ENCODE measurements around the gene MYH1. TPM values are rescaled to one million over a fixed set of nuclear protein-coding genes. Genes with fewer than 3 reads are reported as not detected.

Gene MYH1
- total and polyA plus RNA-seq, 9 of the 15 experiments (the other 6 are each of a cell fraction or from before 2014, with no cell fraction given), result not detected

DNA sequence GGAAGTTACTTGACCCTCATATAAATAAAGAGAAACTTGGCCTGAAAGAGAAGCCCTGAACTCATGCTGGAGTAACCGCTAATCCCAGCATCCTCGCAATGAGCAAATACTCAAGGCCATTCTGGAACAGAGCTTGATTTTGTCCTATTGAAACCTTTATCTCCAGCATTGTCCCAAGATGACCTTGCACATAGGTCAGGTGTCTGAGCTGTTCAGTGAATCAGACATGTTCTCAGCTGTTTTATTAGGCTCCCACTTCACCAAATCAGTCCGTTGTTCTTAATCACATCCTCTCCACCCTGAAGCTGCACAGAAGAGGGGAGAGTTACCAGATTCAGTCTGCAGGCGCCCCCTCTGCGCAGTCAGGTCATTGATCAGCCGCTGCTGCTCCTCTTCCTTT lies 9.1 kb upstream of the MYH1 start:
- no peak overlapping the region for H2AFZ ChIP-seq (ENCODE audit: low read depth, low read length)
- FAIRE-seq, result no peak
- H3K9ac ChIP-seq (ENCODE audit: insufficient read depth in 1 of 2, low read depth in 2 of 2, low read length in 2 of 2), result no peak overlapping the region
- BruUV-seq (replicated peaks), result no TSS peak
- DNase-seq (ENCODE audit: extremely low read depth in 1 of 4, low spot score in 3 of 4), result no peak
- in situ Hi-C loops (cut with MboI), result no loop called here
- ChIA-PET CTCF (ENCODE audit: low intra/inter-chr PET ratio) (no interaction called here), POLR2A (no interaction called here)
- no peaks in the 10 kb centered on the region for H3K79me2 ChIP-seq (ENCODE audit: control insufficient read depth, insufficient read depth, low read length)
- H3K9me3 ChIP-seq (replicated peaks; ENCODE audit: control insufficient read depth, insufficient read depth, low read depth, low read length), result no peaks in the 10 kb centered on the region
- no peak overlapping the region for H3K4me3 ChIP-seq
- H3K27ac ChIP-seq (ENCODE audit: extremely low read depth, low read depth, low read length), result no peak overlapping the region
- H3K4me2 ChIP-seq (ENCODE audit: insufficient read depth, low read length), result no peak overlapping the region
- intact Hi-C loops (cut with micrococcal nuclease), result no loop called here
- H3K27me3 ChIP-seq (ENCODE audit: control insufficient read depth in 2 of 2, insufficient read depth in 2 of 2, low read length in 2 of 2), result no peaks in the 10 kb centered on the region
- no peaks in the 10 kb centered on the region for H4K20me1 ChIP-seq (replicated peaks; ENCODE audit: control insufficient read depth, insufficient read depth, low read length)
- no peaks in the 10 kb centered on the region for H3K4me1 ChIP-seq (replicated peaks in 1 of 2; ENCODE audit: control insufficient read depth in 2 of 2, insufficient read depth in 2 of 2, low read length in 2 of 2)
- H3K9me1 ChIP-seq (ENCODE audit: control insufficient read depth, insufficient read depth, low read length), result no peaks in the 10 kb centered on the region
- no peak for TF ChIP-seq CBFA2T3 (IDR thresholded peaks at IDR 0.05)
- no peak for TF ChIP-seq CBFA2T2 (conservative IDR thresholded peaks at IDR 0.05)
- no peak for TF ChIP-seq GTF2E2 (tag; IDR thresholded peaks at IDR 0.05)
- no peak for TF ChIP-seq FOSL1 (tag; conservative IDR thresholded peaks at IDR 0.05)
- TF ChIP-seq ZKSCAN8 (CRISPR knock-in tag; IDR thresholded peaks at IDR 0.05), result no peak
- no peak for TF ChIP-seq BRCA1 (IDR thresholded peaks at IDR 0.05)
- no peak for TF ChIP-seq BRCA1 (CRISPR knock-in tag; IDR thresholded peaks at IDR 0.05)
- H3K36me3 ChIP-seq (ENCODE audit: control insufficient read depth, insufficient read depth, low read length), result no peaks in the 10 kb centered on the region
- WGBS (ENCODE audit: insufficient coverage, low coverage, missing lambda C conversion rate), result 0% methylated on average over 6 of the region's 6 CpGs
- no peak for ATAC-seq

- ATAC-seq (no peak), DNase-seq (ENCODE audit: extremely low read depth in 1 of 4, low spot score in 3 of 4) (no peak), FAIRE-seq (no peak)
- no peak overlapping the region for H3K4me3 ChIP-seq
- in situ Hi-C loops (cut with MboI), result no loop called here
- H3K9me3 ChIP-seq (replicated peaks; ENCODE audit: control insufficient read depth, insufficient read depth, low read depth, low read length), result no peaks in the 10 kb centered on the region
- H3K27ac ChIP-seq (ENCODE audit: extremely low read depth, low read depth, low read length), result no peak overlapping the region
- BruUV-seq (replicated peaks), result no TSS peak
- H3K4me1 ChIP-seq (replicated peaks in 1 of 2; ENCODE audit: control insufficient read depth in 2 of 2, insufficient read depth in 2 of 2, low read length in 2 of 2), result no peaks in the 10 kb centered on the region
- H2AFZ ChIP-seq (ENCODE audit: low read depth, low read length), result no peak overlapping the region
- ChIA-PET POLR2A (no interaction called here), CTCF (ENCODE audit: low intra/inter-chr PET ratio) (no interaction called here)
- no peaks in the 10 kb centered on the region for H3K79me2 ChIP-seq (ENCODE audit: control insufficient read depth, insufficient read depth, low read length)
- intact Hi-C loops (cut with micrococcal nuclease), result no loop called here
- WGBS (ENCODE audit: insufficient coverage, low coverage, missing lambda C conversion rate), result under 1% methylated on average over 11 of the region's 11 CpGs
- H3K27me3 ChIP-seq (ENCODE audit: control insufficient read depth in 2 of 2, insufficient read depth in 2 of 2, low read length in 2 of 2), result no peaks in the 10 kb centered on the region
- no peaks in the 10 kb centered on the region for H3K36me3 ChIP-seq (ENCODE audit: control insufficient read depth, insufficient read depth, low read length)
- no peak overlapping the region for H3K4me2 ChIP-seq (ENCODE audit: insufficient read depth, low read length)
- no peak overlapping the region for H3K9ac ChIP-seq (ENCODE audit: insufficient read depth in 1 of 2, low read depth in 2 of 2, low read length in 2 of 2)
- H4K20me1 ChIP-seq (replicated peaks; ENCODE audit: control insufficient read depth, insufficient read depth, low read length), result no peaks in the 10 kb centered on the region
- no peaks in the 10 kb centered on the region for H3K9me1 ChIP-seq (ENCODE audit: control insufficient read depth, insufficient read depth, low read length)
- TF ChIP-seq LCOR (CRISPR knock-in tag; IDR thresholded peaks at IDR 0.05) (no peak), DMBX1 (CRISPR knock-in tag; IDR thresholded peaks at IDR 0.05; ENCODE audit: borderline replicate concordance) (no peak), HOXB6 (CRISPR knock-in tag; IDR thresholded peaks at IDR 0.05; ENCODE audit: borderline replicate concordance) (no peak), FOXM1 (IDR thresholded peaks at IDR 0.05; ENCODE audit: low read depth) (no peak), FOXM1 (CRISPR knock-in tag; IDR thresholded peaks at IDR 0.05; ENCODE audit: low read depth) (no peak), LEF1 (IDR thresholded peaks at IDR 0.05) (no peak), RBM39 (optimal IDR thresholded peaks at IDR 0.05; ENCODE audit: low read depth, low read length) (no peak), ZBTB2 (IDR thresholded peaks at IDR 0.05) (no peak)
- TF ChIP-seq, protein P1, sequence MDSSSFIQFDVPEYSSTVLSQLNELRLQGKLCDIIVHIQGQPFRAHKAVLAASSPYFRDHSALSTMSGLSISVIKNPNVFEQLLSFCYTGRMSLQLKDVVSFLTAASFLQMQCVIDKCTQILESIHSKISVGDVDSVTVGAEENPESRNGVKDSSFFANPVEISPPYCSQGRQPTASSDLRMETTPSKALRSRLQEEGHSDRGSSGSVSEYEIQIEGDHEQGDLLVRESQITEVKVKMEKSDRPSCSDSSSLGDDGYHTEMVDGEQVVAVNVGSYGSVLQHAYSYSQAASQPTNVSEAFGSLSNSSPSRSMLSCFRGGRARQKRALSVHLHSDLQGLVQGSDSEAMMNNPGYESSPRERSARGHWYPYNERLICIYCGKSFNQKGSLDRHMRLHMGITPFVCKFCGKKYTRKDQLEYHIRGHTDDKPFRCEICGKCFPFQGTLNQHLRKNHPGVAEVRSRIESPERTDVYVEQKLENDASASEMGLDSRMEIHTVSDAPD (CRISPR knock-in tag; IDR thresholded peaks at IDR 0.05), result no peak
Measured at GRCh38 chr17:10526517-10526916, 8.2 kb upstream of the MYH1 start.
